Measurements from ENCODE around the gene MSI2. TPM values are rescaled to one million over a fixed set of nuclear protein-coding genes. Genes with fewer than 3 reads are reported as not detected.
"Not testable (repeated sequence)": the region's sequence is repeated elsewhere in the genome, so short reads cannot be mapped to it uniquely, and the experiment has no call there.

Gene MSI2
- total RNA-seq, 2 donors from 2014 or later = 30.1 to 41.1 TPM

DNA sequence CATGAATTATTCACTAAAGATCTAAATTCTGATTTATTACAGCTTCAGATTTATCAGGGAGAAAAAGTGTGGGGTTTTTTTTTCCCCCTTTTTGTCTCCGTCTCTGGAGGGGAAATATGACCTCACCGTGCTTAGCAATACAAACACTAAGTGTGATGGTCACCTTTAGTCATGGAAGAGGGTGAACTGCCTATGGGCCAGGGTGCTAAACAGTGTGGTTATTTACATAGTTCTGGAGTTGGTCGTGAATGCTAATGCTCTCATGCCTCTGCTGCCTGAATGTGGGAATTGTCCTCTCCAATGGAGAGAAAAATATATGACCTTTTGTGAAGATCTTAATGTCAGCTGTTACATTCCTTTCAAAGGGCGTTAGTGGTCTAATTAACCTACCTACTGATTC, 44.8 kb upstream of the MSI2 start:
- TF ChIP-seq, protein P1, sequence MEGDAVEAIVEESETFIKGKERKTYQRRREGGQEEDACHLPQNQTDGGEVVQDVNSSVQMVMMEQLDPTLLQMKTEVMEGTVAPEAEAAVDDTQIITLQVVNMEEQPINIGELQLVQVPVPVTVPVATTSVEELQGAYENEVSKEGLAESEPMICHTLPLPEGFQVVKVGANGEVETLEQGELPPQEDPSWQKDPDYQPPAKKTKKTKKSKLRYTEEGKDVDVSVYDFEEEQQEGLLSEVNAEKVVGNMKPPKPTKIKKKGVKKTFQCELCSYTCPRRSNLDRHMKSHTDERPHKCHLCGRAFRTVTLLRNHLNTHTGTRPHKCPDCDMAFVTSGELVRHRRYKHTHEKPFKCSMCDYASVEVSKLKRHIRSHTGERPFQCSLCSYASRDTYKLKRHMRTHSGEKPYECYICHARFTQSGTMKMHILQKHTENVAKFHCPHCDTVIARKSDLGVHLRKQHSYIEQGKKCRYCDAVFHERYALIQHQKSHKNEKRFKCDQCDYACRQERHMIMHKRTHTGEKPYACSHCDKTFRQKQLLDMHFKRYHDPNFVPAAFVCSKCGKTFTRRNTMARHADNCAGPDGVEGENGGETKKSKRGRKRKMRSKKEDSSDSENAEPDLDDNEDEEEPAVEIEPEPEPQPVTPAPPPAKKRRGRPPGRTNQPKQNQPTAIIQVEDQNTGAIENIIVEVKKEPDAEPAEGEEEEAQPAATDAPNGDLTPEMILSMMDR (IDR thresholded peaks at IDR 0.05) = no peak
- Histone ChIP-seq H3K4me1 (no peaks in the 10 kb centered on the region), H3K27ac (no peak overlapping the region), H3K9me3 (peaks cover 0 to 19% of the 10 kb centered on the region in 2 donors), H3K4me3 (no peak overlapping the region), H3K27me3 (no peaks in the 10 kb centered on the region), H3K36me3 (no peaks in the 10 kb centered on the region)
- DNase-seq (ENCODE audit: low spot score) = no peak

DNA sequence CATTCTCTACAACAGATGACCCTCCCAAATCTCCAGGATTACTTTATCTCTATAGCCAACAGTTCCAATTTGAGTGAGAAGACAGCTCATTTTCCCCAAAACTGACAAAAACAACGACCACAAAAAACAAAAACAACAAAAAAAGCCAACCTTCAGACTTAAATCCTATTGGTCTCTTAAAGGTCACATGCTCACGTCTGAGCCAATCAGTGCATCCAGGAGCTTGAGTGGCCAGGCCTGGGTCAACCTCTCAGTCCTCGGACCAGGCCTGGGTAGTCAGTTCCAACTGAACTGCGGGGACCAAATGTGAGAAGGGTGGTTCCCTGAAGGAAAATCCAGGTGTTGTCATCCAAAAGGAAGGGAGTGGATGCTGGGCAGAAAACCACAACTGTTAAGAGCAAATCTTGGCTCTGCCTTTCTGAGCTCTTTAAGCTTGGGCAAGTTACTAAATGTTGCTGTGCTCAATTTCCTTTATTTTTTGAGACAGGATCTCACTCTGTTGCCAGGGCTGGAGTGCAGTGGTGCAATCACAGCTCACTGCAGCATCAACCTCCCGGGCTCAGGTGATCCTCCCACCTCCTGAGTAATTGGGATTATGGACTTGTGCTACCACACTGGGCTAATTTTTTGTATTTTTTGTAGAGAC, 43.0 kb upstream of the MSI2 start:
- no peaks in the 10 kb centered on the region for H3K4me1 ChIP-seq
- TF ChIP-seq, protein P1 (IDR thresholded peaks at IDR 0.05) = no peak
- H3K27me3 ChIP-seq = no peaks in the 10 kb centered on the region
- H3K27ac ChIP-seq = no peak overlapping the region
- H3K36me3 ChIP-seq = no peaks in the 10 kb centered on the region
- DNase-seq (ENCODE audit: low spot score) = no peak
- no peak overlapping the region for H3K4me3 ChIP-seq
- peaks cover 0 to 4% of the 10 kb centered on the region in 2 donors for H3K9me3 ChIP-seq

DNA sequence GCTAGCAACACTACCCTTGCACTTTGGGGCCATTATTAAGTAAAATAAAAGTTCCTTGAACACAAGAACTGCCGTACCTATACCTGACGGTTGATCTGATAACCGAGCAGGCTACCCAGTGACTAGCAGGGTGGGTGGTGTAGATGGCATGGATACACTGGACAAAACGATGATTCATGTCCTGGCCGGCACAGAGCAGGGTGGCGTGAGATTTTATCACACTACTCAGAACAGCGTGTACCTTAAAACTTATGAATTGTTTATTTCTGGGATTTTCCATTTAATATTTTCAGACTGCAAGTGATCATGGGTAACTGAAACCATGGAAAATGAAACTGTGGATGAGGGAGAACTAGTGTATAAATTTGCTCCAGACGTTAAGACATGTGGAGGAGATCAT, 41.0 kb upstream of the MSI2 start:
- H3K36me3 ChIP-seq = no peaks in the 10 kb centered on the region
- no peaks in the 10 kb centered on the region for H3K27me3 ChIP-seq
- no peaks in the 10 kb centered on the region for H3K9me3 ChIP-seq
- no peaks in the 10 kb centered on the region for H3K4me1 ChIP-seq
- no peak overlapping the region for H3K4me3 ChIP-seq
- TF ChIP-seq, protein P1 (IDR thresholded peaks at IDR 0.05) = no peak
- H3K27ac ChIP-seq = no peak overlapping the region
- no peak for DNase-seq (ENCODE audit: low spot score)

DNA sequence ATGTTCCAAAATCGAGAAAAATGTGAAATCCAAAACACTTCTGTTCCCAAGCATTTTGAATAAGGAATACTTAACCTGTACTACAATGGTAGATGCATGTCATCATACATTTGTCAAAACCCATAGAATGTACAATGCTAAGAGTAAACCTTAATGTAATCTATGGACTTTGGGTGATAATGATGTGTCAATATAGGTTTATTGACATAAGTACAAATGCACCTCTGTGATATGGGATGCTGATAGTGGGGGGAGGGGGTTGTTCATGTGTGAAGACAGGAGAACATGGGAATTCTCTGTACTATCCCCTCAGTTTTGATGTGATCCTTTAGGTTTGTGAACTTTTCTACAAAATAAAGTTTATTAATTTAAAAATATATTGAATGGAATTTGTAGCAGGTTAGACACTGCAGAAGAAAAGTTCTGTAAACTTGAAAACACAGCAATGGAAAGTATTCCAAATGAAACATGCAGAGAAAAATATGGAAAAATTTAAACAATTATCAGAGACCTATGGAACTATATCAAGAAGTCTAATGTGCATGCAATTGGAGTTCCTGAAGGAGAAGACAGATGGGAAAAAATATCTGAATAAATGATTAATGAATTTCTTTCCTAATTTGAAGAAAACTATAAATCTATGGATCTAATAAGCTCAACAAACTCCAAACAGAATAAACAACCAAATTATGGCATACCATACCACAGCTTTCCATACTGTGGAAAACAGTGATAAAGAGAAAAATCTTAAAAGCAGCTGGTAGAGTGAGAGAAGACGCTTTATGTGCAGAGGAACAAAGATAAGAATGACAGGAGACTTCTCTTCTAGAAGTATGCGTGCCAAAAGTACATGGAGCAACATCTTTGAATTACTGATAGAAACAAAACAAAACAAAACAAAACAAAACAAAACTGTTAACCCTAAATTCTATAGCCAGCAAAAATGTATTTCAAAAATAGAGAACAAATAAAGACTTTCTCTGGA, 34.7 kb upstream of the MSI2 start:
- no peaks in the 10 kb centered on the region for H3K27me3 ChIP-seq
- TF ChIP-seq, protein P1 (IDR thresholded peaks at IDR 0.05) = no peak
- DNase-seq (ENCODE audit: low spot score) = no peak
- peaks cover 0 to 25% of the 10 kb centered on the region in 2 donors for H3K9me3 ChIP-seq
- no peaks in the 10 kb centered on the region for H3K36me3 ChIP-seq
- no peak overlapping the region for H3K4me3 ChIP-seq
- no peaks in the 10 kb centered on the region for H3K4me1 ChIP-seq
- H3K27ac ChIP-seq = no peak overlapping the region

DNA sequence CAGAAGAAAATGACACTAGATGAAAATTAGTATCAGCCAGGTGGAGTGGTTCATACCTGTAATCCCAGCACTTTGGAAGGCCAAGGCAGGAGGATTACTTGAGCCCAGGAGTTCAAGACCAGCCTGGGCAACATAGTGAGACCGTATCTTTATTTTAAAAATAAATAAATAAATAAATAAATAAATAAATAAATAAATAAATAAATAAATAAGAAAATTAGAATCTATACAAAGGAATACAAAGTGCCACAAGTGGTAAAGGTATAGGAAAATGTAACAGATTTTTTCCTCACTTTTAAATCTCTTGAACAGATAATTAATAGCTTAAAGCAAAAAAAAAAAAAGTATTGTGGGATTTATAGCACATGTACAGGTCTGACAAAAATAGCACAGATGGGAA, 33.9 kb upstream of the MSI2 start:
- peaks cover 0 to 25% of the 10 kb centered on the region in 2 donors for H3K9me3 ChIP-seq
- not testable (repeated sequence) for H3K27ac ChIP-seq; H3K4me1 ChIP-seq; H3K36me3 ChIP-seq; DNase-seq (ENCODE audit: low spot score); H3K27me3 ChIP-seq; H3K4me3 ChIP-seq

DNA sequence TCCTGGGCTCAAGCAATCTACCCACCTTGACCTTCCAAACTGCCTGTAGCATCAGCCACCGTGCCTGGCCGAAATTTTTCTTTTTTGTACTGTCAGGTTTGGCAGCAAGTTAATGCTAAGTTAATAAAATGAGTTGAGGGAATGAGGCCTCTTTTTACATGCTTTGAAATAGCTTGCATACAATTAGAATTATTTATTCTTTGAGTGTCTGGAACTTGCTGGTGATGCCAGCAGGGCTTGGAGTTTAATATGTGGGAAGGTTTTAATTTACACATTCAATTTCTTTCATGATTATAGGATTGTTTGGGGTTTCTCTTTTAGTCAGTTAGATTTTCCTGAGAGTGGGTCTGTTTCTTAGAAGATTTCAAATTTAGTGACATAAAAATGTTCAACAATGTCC, 31.2 kb upstream of the MSI2 start:
- H3K4me3 ChIP-seq = no peak overlapping the region
- DNase-seq (ENCODE audit: low spot score) = no peak
- no peaks in the 10 kb centered on the region for H3K27me3 ChIP-seq
- no peak overlapping the region for H3K27ac ChIP-seq
- TF ChIP-seq, protein P1 (IDR thresholded peaks at IDR 0.05) = no peak
- H3K4me1 ChIP-seq = no peaks in the 10 kb centered on the region
- H3K36me3 ChIP-seq = no peaks in the 10 kb centered on the region
- peaks cover 0 to 25% of the 10 kb centered on the region in 2 donors for H3K9me3 ChIP-seq

Measured in right atrium auricular region (tissue), 2 donors.